Mammary epithelial cell (primary cell): ENCODE data around the gene GPC1.

Source experiments
- CTCF ChIP-seq, 2 donors: IDR thresholded peaks in 1 of 2; conservative IDR thresholded peaks in 1 of 2; 2 replicates each; pipeline ENCODE4 v1.5.1; 2011 to 2012; ENCODE audit warnings: inconsistent platforms in 2 of 2, low read length in 2 of 2, mild to moderate bottlenecking in 2 of 2, control low read depth in 1 of 2, low read depth in 1 of 2; ENCODE audit not compliant: insufficient read depth in 1 of 2; ENCODE audit errors: extremely low read depth in 1 of 2
- EZH2 ChIP-seq: IDR thresholded peaks from 2 replicates; pipeline ENCODE4 v1.6.1; 2012; ENCODE audit warnings: low read length, inconsistent platforms, borderline replicate concordance

GRCh38 chr2:240440251-240440650 lies 4.8 kb downstream of the GPC1 start:
- TF ChIP-seq CTCF (conservative IDR thresholded peaks at IDR 0.05 in 1 of 2, IDR thresholded peaks at IDR 0.05 in 1 of 2; ENCODE audit: extremely low read depth in 1 of 2, insufficient read depth in 1 of 2, low read depth in 1 of 2, low read length in 2 of 2) = no peak
- no peak for TF ChIP-seq EZH2
